HG03342 (cell line): ENCODE measurements around the gene SCNN1A.
"Not testable (repeated sequence)": the region's sequence is repeated elsewhere in the genome, so short reads cannot be mapped to it uniquely, and the experiment has no call there.

Source experiments
- ATAC-seq: cut with Tn5 transposase; IDR thresholded peaks from one replicate; pipeline ENCODE4 v1.9.1; 2021; ENCODE audit warnings: mild to moderate bottlenecking, moderate library complexity; ENCODE audit not compliant: unreplicated experiment

Gene SCNN1A

DNA sequence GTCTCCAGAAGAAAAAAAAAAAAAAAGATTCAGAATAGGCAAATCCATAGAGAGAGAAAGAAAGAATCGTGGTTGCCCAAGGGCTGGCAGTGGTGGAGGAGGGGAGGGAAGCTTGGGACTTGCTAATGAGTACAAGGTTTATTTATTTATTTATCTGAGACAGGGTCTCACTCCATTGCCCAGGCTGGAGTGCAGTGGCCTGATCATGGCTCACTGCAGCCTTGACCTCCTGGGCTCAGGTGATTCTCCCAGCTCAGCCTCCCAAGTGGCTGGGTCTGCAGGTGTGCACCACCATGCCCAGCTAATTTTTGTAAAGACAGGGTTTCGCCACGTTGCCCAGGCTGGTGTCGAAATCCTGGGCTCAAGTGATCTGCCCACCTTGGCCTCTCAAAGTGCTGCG is 23.7 kb downstream of the SCNN1A start:
- no peak for ATAC-seq

DNA sequence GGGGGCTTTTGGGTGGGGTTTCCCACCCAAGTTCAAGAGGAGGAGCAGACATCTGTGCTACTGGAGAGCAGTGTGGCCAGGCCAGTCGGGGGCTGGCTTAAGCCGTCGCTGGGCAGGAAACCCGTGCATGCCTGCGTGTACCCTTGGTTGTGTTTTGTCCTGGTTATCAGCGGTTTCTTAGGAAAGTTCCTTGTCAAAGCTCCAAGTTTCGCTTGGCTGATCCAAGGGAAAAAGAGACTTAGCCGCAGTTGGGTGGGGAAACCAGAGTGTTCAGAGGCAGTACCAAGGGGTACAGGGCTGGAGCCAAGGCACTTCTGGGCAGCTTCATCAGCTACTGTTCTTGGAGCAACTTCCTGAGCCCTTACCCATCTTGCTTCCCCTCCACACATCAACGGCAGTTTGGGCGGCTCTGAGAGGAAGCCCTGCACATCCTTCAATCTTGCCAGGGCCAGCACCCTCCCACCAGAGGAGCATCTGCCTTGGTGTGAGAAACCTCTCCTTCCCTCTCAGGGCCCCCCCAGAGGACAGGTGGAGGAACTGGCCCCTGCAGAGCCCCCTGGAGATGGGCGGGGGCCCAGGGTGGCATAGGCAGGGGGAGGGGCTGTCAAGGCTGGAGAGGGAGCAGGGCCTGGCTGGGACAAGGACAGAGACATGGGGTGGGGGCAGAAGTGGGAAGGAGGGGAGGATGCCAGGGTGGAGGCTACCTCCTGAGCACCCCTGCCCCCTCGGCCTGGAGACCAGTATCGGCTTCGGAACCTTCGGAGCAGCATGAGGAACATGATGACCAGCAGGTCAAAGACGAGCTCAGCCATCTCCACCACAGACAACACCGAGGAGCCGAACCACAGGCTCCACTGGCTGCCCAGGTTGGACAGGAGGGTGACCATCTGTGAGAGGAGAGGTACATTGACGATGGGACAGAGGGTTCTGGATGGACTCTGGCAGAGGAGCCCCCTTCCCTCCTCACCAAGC is 27.7 kb downstream of the SCNN1A start:
- ATAC-seq: no peak

DNA sequence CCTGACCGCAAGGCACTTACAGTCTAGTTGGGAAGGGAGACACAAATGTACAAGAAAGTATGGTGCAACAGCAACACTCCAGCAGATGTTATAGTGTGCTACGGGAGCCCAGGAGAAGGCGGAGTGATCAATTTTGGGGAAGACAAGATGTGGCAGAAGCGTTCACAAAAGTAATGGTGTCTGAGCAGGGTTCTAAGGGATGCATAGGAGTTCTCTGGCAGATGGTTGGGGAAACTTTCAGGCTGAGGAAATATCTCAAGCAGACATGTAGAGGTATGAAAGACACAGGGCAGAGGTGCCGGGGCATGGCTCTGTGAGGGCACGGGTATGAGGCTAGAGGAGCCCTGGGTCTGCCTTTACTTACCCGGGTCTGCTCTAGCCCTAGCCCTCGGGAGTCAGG is 28.4 kb downstream of the SCNN1A start:
- no peak for ATAC-seq

GRCh38 chr12:6346235-6346832 is 29.0 kb downstream of the SCNN1A start:
- no peak for ATAC-seq

DNA sequence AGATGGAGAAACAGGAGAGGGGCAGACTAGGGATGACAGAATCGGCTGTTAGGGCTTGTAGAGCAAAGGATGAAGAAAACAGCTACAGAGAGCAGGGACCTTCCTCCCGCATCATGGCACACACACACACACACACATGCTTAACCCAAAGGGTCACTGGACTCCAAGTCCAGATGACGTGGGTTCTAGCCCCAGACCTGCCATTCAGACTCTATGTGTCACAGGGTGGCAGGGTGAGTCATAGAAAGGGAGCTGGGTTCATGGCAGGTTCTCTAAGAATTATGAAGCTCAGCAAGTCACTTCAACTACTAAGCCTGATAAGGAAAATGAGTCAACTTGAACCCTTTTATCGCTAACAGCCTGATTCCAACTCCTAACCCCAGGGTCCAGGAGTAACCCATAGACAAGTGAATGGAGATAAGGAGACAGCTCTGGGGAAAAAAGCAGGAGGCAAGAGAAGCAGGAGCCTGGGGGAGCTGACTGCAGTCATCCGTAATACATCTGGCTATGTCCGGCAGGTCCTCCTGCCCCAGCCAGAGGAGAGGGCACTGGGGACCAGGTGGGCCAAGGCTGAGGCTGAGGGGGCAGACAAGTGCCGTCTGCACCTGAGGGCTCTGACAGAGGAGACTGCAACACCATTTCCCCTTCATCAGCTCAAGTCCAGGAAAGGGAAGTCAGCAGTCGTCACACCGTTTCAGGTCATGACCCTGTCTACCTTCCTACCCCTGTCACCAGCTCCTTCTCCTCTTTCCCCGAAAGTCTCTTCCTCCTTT is 29.9 kb downstream of the SCNN1A start:
- ATAC-seq: no peak

- not testable (repeated sequence) for ATAC-seq
These were observed 31.2 kb downstream of the SCNN1A start for GRCh38 chr12:6344101-6344660.

- no peak for ATAC-seq
These were observed 31.8 kb downstream of the SCNN1A start for GRCh38 chr12:6343518-6343917.

DNA sequence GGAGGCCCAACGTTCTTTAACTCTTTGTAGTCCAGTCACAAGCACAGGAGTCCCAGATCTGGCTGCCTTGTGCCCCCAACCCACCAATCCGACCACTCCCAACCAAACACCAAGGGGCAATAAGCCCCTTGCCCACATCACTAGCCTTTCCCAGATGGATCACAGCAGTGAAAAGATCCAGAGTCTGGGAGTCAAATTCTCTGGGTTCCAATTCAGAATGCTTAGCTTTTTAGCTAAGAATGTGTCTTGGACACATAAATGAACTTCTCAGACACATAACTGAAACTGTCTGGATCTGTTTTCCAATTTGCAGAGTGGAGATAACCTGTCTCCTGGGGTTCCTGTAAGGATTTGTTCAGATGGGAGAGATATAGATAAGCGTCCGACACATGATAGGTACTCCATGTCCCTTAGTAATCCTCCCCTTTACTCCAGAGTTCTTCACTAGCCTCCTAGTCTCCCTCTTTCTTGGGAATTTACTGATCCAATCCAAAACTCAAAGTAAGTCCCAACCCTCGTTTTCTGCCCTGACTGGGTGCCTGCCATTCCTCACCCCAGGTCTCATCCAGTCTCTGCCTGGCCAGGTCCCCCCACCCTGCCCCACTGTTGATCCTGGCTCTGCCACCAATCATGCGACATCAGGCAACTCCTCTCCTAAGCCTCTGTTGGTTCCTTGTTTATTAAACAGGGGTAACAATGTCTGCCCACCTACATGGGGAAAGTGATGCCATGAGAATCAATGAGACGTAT is 33.0 kb downstream of the SCNN1A start:
- no peak for ATAC-seq

- ATAC-seq: no peak
These were observed 33.8 kb downstream of the SCNN1A start, which contains the start of gene TNFRSF1A for GRCh38 chr12:6341417-6342139. Gene TNFRSF1A, minus strand, starts transcription at chr12:6342076. Its CDS starts 262 bp downstream, at chr12:6341814.

GRCh38 chr12:6340745-6341416 is 34.5 kb downstream of the SCNN1A start:
- ATAC-seq: no peak

GRCh38 chr12:6340032-6340638 is 35.2 kb downstream of the SCNN1A start:
- no peak for ATAC-seq

GRCh38 chr12:6338955-6339354 is 36.4 kb downstream of the SCNN1A start:
- ATAC-seq: no peak

DNA sequence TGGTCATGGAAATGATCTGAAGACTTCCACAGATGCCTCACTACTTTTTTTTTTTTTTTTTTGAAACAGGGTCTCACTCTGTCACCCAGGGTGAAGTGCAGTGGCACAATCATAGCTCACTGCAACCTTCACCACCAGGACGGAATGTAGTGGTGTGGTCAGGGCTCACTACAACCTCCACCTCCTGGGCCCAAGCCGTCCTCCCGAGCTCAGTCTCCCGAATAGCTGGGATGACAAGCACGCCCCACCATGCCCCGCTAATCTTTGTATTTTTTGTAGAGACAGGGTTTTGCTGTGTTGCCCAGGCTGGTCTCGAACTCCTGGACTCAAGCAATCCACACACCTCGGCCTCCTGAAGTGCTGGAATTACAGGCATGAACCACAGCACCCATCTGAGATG is 36.8 kb downstream of the SCNN1A start:
- not testable (repeated sequence) for ATAC-seq

GRCh38 chr12:6337958-6338433 is 37.4 kb downstream of the SCNN1A start:
- ATAC-seq: no peak

DNA sequence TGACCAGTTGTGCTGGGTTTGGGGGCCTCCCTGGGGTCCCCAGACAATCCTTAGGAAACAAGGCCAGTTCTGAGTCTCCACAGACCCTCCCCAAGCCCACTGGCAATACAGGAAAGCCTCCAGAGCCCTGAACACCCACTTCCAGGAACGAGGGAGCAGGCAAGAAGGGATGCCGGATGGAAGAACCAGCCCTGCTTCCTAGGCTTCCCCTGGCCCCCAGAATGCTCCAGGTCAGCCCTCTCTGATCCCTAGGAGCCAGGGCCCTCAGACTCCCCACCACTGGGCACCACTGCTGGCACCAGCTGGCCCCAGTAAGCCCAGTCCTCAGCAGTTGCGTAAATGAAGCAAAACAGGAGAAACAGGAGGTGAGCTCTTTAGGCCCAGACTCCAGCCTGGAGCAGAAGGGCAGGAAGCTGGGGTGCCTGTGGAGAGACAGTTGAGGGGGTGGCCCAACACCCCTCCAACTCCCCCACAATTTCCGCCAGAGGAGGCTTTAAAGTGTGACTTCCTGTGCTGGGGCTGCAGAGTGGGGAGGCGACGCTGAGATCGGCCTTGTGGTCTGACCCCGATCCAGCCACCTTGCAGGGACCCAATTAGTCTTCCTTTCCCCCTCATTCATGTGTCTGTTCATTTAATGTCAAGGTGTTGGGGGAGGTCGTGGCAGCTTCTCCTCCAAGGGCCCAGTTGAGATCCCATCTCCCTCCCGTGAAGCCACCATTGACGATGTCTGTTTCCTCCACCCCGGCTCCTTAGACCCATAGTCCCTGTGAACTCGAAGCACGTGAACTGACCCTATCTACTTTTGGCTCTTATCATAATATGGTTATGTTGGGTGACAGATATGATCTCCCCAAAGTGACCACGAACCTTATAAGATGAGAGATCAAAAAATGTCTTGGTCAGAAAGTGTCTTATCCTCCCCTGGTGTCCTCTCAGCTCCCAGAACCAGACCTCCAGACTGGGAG is 38.2 kb downstream of the SCNN1A start:
- no peak for ATAC-seq

GRCh38 chr12:6336079-6336888 is 39.1 kb downstream of the SCNN1A start:
- ATAC-seq: no peak
